ENCODE results near the gene HEY2. TPM values are rescaled to one million over a fixed set of nuclear protein-coding genes. Genes with fewer than 3 reads are reported as not detected.

HEY2 gene
- total and polyA plus RNA-seq, 5 donors from 2014 or later: 0.34 to 0.39 (median 0.38) TPM; not detected in 2

DNA sequence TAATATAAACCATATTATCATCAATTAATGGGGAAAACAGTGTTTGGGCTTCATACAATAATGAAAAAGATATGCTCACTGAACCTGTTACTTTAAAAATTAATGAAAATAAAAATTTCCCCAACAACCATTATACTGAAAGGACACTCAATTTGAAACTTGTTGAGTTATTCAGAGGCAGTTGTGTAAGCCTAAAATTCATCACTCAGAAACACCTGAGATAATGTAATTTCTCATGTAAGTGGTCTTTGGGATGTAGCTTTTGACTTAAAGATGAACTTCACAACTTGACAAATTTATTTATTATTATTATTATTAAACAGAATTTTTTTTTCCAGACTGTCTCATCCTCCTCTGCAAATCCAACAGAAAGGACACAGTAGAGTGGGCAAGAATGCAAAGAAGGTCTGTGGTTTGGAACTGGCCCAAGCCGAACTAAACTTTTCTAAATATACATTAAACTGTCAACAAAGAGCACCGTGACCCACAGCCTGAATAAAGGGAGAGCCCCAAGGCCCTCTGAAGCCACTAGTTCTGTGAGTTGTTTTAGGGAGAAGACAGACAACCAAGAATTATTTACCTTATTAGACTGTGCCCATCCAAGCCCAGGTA is 32.2 kb upstream of the HEY2 start:
- peaks cover 2% of the 10 kb centered on the region for H3K27me3 ChIP-seq (ENCODE audit: control insufficient read depth, insufficient read depth, low read length)
- Mint-ChIP-seq H3K4me3 (no peak overlapping the region), H3K27me3 (peaks cover 4% of the 10 kb centered on the region), H3K27ac (no peak overlapping the region), H3K36me3 (no peaks in the 10 kb centered on the region), H3K4me1 (peaks cover 0 to 5% (median under 1%) of the 10 kb centered on the region in 4 donors), H3K9me3 (peaks cover 0 to 7% (median 0%) of the 10 kb centered on the region in 7 donors)
- no peak overlapping the region for H3K4me3 ChIP-seq (ENCODE audit: low read depth, low read length)
- H3K9me3 ChIP-seq (ENCODE audit: control insufficient read depth in 2 of 2, low read length in 2 of 2): no peaks in the 10 kb centered on the region
- DNase-seq (no peak), ATAC-seq (ENCODE audit: low read depth in 2 of 2) (no peak)
- H3K36me3 ChIP-seq (ENCODE audit: control insufficient read depth, insufficient read depth, low read length): no peaks in the 10 kb centered on the region
- H3K4me1 ChIP-seq (ENCODE audit: control insufficient read depth, insufficient read depth, low read length, poor library complexity, severe bottlenecking): no peaks in the 10 kb centered on the region
- H3K27ac ChIP-seq (ENCODE audit: insufficient read depth, low read length, poor library complexity, severe bottlenecking): no peak overlapping the region

DNA sequence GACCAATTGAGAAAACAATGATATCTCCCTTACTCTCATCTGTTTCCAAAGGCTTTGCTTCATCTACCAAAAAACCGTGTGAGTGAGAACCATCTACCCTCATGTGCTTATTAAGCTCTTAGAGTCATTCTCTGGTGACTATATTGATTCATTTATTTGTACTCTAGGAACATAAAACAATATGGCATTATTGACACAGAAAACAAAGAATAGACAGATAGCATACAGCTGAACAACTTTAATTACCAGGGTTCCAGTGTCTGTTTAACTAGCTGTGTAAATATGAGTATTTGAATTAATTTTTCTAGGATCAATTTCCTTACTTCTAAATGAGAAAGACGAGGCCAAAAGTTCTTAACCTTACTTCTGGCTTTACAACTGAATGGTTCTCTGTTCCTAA is 31.3 kb upstream of the HEY2 start:
- Mint-ChIP-seq H3K27me3 (peaks cover 4% of the 10 kb centered on the region), H3K9me3 (peaks cover 0 to 6% (median 0%) of the 10 kb centered on the region in 7 donors), H3K36me3 (no peaks in the 10 kb centered on the region), H3K27ac (no peak overlapping the region), H3K4me3 (no peak overlapping the region), H3K4me1 (peaks cover 0 to 5% (median under 1%) of the 10 kb centered on the region in 4 donors)
- Histone ChIP-seq H3K36me3 (ENCODE audit: control insufficient read depth, insufficient read depth, low read length) (no peaks in the 10 kb centered on the region), H3K27ac (ENCODE audit: insufficient read depth, low read length, poor library complexity, severe bottlenecking) (no peak overlapping the region), H3K4me3 (ENCODE audit: low read depth, low read length) (no peak overlapping the region), H3K27me3 (ENCODE audit: control insufficient read depth, insufficient read depth, low read length) (peaks cover 5% of the 10 kb centered on the region), H3K9me3 (ENCODE audit: control insufficient read depth in 2 of 2, low read length in 2 of 2) (no peaks in the 10 kb centered on the region), H3K4me1 (ENCODE audit: control insufficient read depth, insufficient read depth, low read length, poor library complexity, severe bottlenecking) (no peaks in the 10 kb centered on the region)
- ATAC-seq (ENCODE audit: low read depth in 2 of 2) (no peak), DNase-seq (no peak)

DNA sequence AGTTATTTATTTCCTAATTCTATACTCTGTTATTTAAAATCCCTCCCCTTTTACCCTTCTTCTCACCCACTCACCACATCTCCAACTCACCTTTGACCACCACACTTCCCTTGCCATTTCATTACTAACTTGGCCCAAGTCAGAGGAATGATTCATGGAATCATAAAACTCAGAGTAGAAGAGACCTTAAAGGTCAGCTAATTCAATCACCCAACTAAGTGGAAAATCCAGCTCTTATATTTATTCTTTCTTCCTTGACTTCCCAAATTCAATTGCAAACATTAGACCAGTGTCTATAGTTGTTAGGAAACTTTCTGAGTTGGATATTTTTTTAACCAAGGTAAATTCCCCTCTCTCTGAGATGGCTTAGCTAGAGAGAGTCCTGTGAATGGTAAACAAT is 26.5 kb upstream of the HEY2 start:
- Mint-ChIP-seq H3K36me3 (no peaks in the 10 kb centered on the region), H3K27ac (no peak overlapping the region), H3K27me3 (peaks cover 24% of the 10 kb centered on the region), H3K4me3 (no peak overlapping the region), H3K4me1 (no peaks in the 10 kb centered on the region), H3K9me3 (peaks cover 0 to 2% (median 0%) of the 10 kb centered on the region in 7 donors)
- H3K27me3 ChIP-seq (ENCODE audit: control insufficient read depth, insufficient read depth, low read length): peaks cover 9% of the 10 kb centered on the region
- H3K4me1 ChIP-seq (ENCODE audit: control insufficient read depth, insufficient read depth, low read length, poor library complexity, severe bottlenecking): no peaks in the 10 kb centered on the region
- no peak overlapping the region for H3K4me3 ChIP-seq (ENCODE audit: low read depth, low read length)
- no peak for ATAC-seq (ENCODE audit: low read depth in 2 of 2)
- no peaks in the 10 kb centered on the region for H3K36me3 ChIP-seq (ENCODE audit: control insufficient read depth, insufficient read depth, low read length)
- H3K9me3 ChIP-seq (ENCODE audit: control insufficient read depth in 2 of 2, low read length in 2 of 2): no peaks in the 10 kb centered on the region
- no peak overlapping the region for H3K27ac ChIP-seq (ENCODE audit: insufficient read depth, low read length, poor library complexity, severe bottlenecking)
- DNase-seq: no peak

DNA sequence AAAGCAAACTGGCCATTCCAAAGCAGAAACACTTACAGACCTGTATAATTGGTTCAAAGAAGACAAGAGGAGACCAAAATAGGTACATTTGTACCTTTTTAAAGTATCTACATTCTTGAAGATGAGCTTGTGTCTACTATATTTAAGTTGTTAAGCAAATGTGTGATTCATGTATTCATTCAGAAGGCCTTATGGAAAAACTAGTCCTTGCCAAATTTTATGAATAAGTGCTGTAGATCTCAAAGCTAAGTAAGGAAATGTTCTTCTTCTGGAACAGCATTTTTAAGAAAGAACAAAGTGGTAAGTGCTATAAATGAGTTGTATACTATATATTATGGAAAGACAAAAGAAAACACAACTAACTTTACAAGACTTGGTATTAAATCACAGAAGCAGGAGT is 22.2 kb upstream of the HEY2 start:
- ATAC-seq (ENCODE audit: low read depth in 2 of 2) (no peak), DNase-seq (no peak)
- Mint-ChIP-seq H3K9me3 (peaks cover 0 to 3% (median 0%) of the 10 kb centered on the region in 7 donors), H3K27ac (no peak overlapping the region), H3K4me1 (no peaks in the 10 kb centered on the region), H3K27me3 (peaks cover 43% of the 10 kb centered on the region), H3K36me3 (no peaks in the 10 kb centered on the region), H3K4me3 (no peak overlapping the region)
- Histone ChIP-seq H3K4me1 (ENCODE audit: control insufficient read depth, insufficient read depth, low read length, poor library complexity, severe bottlenecking) (no peaks in the 10 kb centered on the region), H3K36me3 (ENCODE audit: control insufficient read depth, insufficient read depth, low read length) (no peaks in the 10 kb centered on the region), H3K27ac (ENCODE audit: insufficient read depth, low read length, poor library complexity, severe bottlenecking) (no peak overlapping the region), H3K4me3 (ENCODE audit: low read depth, low read length) (no peak overlapping the region), H3K9me3 (ENCODE audit: control insufficient read depth in 2 of 2, low read length in 2 of 2) (no peaks in the 10 kb centered on the region), H3K27me3 (ENCODE audit: control insufficient read depth, insufficient read depth, low read length) (peaks cover 13% of the 10 kb centered on the region)

DNA sequence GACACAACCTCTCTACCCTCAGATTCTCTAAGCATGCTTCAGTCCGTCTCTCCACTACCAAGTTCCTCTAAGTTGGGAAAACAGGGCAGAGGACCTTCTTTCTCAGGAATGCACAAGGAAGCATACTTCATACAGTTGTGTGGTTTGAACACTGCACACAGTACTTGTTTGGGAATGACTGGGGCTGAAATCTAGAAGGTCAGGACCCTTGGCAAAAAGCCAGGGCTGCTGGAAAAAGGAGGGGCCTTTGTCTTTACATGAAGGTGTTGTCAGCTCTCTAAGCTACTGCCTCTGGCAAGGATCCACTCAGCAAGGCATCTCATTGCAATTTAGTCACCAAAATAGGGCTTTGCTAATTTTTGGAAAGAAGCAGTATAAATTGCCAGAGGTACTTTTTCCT is 20.7 kb upstream of the HEY2 start:
- Mint-ChIP-seq H3K4me3 (no peak overlapping the region), H3K36me3 (no peaks in the 10 kb centered on the region), H3K4me1 (no peaks in the 10 kb centered on the region), H3K27me3 (peaks cover 54% of the 10 kb centered on the region), H3K27ac (no peak overlapping the region), H3K9me3 (peaks cover 0 to 3% (median 0%) of the 10 kb centered on the region in 7 donors)
- H3K27me3 ChIP-seq (ENCODE audit: control insufficient read depth, insufficient read depth, low read length): peaks cover 15% of the 10 kb centered on the region
- no peak overlapping the region for H3K4me3 ChIP-seq (ENCODE audit: low read depth, low read length)
- H3K27ac ChIP-seq (ENCODE audit: insufficient read depth, low read length, poor library complexity, severe bottlenecking): no peak overlapping the region
- DNase-seq (no peak), ATAC-seq (ENCODE audit: low read depth in 2 of 2) (no peak)
- H3K4me1 ChIP-seq (ENCODE audit: control insufficient read depth, insufficient read depth, low read length, poor library complexity, severe bottlenecking): no peaks in the 10 kb centered on the region
- no peaks in the 10 kb centered on the region for H3K36me3 ChIP-seq (ENCODE audit: control insufficient read depth, insufficient read depth, low read length)
- H3K9me3 ChIP-seq (ENCODE audit: control insufficient read depth in 2 of 2, low read length in 2 of 2): no peaks in the 10 kb centered on the region

DNA sequence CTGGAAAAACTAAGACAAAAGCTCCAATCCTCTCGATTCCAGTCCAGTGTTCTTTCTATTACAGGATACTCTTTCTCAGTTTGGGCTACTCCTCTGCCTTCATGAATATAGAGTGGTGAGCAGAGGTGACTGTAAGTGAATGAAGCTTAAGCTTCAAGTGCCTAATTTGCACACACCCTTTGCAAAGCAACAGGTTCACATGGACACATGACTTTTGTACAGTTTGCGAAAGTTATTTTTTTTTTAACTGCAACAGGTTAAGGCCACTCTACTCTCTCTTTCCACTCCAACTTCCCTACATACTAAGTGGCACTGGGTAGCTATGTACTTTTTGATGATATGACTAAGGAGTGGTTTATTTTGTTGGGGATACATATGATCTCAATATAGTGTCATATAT is 19.4 kb upstream of the HEY2 start:
- Histone ChIP-seq H3K4me3 (ENCODE audit: low read depth, low read length) (no peak overlapping the region), H3K27me3 (ENCODE audit: control insufficient read depth, insufficient read depth, low read length) (peaks cover 22% of the 10 kb centered on the region), H3K4me1 (ENCODE audit: control insufficient read depth, insufficient read depth, low read length, poor library complexity, severe bottlenecking) (no peaks in the 10 kb centered on the region), H3K27ac (ENCODE audit: insufficient read depth, low read length, poor library complexity, severe bottlenecking) (no peak overlapping the region), H3K9me3 (ENCODE audit: control insufficient read depth in 2 of 2, low read length in 2 of 2) (no peaks in the 10 kb centered on the region), H3K36me3 (ENCODE audit: control insufficient read depth, insufficient read depth, low read length) (no peaks in the 10 kb centered on the region)
- DNase-seq (no peak), ATAC-seq (ENCODE audit: low read depth in 2 of 2) (no peak)
- no peak overlapping the region for H3K27ac Mint-ChIP-seq
- peaks cover 0 to 3% (median 0%) of the 10 kb centered on the region in 7 donors for H3K9me3 Mint-ChIP-seq
- H3K4me3 Mint-ChIP-seq: no peak overlapping the region
- H3K27me3 Mint-ChIP-seq: peaks cover 52% of the 10 kb centered on the region
- no peaks in the 10 kb centered on the region for H3K4me1 Mint-ChIP-seq
- no peaks in the 10 kb centered on the region for H3K36me3 Mint-ChIP-seq

DNA sequence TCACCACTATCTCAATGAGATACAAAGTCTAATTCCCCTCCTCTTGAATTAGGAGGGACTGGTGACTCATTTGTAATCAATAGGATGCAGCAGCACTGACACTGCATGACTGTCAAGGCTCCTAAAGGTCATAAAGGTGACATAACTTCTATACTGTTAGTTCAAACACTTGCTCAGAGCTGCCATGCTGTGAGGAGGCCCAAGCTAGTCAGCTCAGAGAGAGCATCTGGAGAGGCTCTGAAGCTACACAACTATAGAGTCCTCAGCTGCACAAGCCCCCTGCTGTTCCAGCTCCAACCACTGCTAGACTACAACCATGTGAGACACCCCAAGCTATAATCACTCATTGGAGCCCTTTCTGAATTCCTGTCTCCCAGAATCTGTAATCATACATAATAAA is 17.0 kb upstream of the HEY2 start:
- Mint-ChIP-seq H3K4me3 (no peak overlapping the region), H3K9me3 (peaks cover 0 to 3% (median 0%) of the 10 kb centered on the region in 7 donors), H3K27ac (no peak overlapping the region), H3K27me3 (peaks cover 58% of the 10 kb centered on the region), H3K4me1 (no peaks in the 10 kb centered on the region), H3K36me3 (no peaks in the 10 kb centered on the region)
- Histone ChIP-seq H3K9me3 (ENCODE audit: control insufficient read depth in 2 of 2, low read length in 2 of 2) (no peaks in the 10 kb centered on the region), H3K4me1 (ENCODE audit: control insufficient read depth, insufficient read depth, low read length, poor library complexity, severe bottlenecking) (no peaks in the 10 kb centered on the region), H3K4me3 (ENCODE audit: low read depth, low read length) (no peak overlapping the region), H3K27ac (ENCODE audit: insufficient read depth, low read length, poor library complexity, severe bottlenecking) (no peak overlapping the region), H3K36me3 (ENCODE audit: control insufficient read depth, insufficient read depth, low read length) (no peaks in the 10 kb centered on the region), H3K27me3 (ENCODE audit: control insufficient read depth, insufficient read depth, low read length) (peaks cover 25% of the 10 kb centered on the region)
- DNase-seq (no peak), ATAC-seq (ENCODE audit: low read depth in 2 of 2) (peak in 1 of 2 donors; percentile 42)

Measured in CD4-positive, CD25-positive, alpha-beta regulatory T cell (primary cell).